Activated T-cell treated with anti-CD3 and anti-CD28 coated beads, Interleukin-2, amount 50 U/mL, for 24 hours (primary cell): ENCODE data around the gene APOBEC3G.
"Not testable (repeated sequence)": the region's sequence is repeated elsewhere in the genome, so short reads cannot be mapped to it uniquely, and the experiment has no call there.

ENCODE experiments used
- DNase-seq: peaks from one replicate; pipeline ENCODE4 v3.0.0-alpha.2; 2020
- H3K27ac Mint-ChIP-seq: 2 replicates; pipeline ENCODE4 v1.8.0; 2020; ENCODE audit warnings: mild to moderate bottlenecking, mixed read lengths
- H3K27me3 Mint-ChIP-seq: 2 replicates; pipeline ENCODE4 v1.8.0; 2020; ENCODE audit warnings: mixed read lengths
- H3K36me3 Mint-ChIP-seq: 2 replicates; pipeline ENCODE4 v1.8.0; 2020; ENCODE audit warnings: low read depth, mixed read lengths
- H3K4me1 Mint-ChIP-seq: 2 replicates; pipeline ENCODE4 v1.8.0; 2020; ENCODE audit warnings: low read depth, mixed read lengths
- H3K4me3 Mint-ChIP-seq: 2 replicates; pipeline ENCODE4 v1.8.0; 2020; ENCODE audit warnings: mild to moderate bottlenecking, moderate library complexity, mixed read lengths
- H3K9me3 Mint-ChIP-seq: 2 replicates; pipeline ENCODE4 v1.8.0; 2020; ENCODE audit warnings: mixed read lengths

The APOBEC3G gene

DNA sequence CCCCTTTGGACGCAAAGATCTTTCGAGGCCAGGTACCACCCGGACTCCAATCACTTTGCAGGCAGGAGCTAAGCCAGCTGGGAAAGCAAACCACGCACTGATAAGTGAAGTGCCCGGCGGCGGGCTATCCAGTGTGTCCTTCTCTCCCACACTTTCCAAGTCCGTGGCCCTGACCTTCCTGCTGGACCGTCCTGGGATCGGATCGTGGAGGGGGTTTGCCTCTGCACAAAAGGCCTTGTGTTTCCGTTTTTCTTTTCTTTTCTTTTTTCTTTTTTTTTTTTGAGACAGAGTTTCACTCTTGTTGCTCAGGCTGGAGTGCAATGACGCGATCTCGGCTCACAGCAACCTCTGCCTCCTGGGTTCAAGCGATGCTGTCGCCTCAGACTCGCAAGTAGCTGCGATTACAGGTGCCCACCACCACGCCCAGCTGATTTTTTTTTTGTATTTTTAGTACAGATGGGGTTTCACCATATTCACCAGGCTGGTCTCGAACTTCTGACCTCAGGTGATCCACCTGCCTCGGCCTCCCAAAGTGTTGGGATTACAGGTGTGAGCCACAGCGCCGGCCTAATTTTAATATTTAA, 2.1 kb downstream of the APOBEC3G start:
- not testable (repeated sequence) for H3K27me3 Mint-ChIP-seq, DNase-seq, H3K9me3 Mint-ChIP-seq
- Mint-ChIP-seq H3K36me3 (peaks cover 54% of the 10 kb centered on the region), H3K4me1 (peaks cover 62% of the 10 kb centered on the region), H3K27ac (peak overlapping the region; percentile 29), H3K4me3 (peak overlapping the region; percentile 90)

GRCh38 chr22:39080052-39080762, 3.1 kb downstream of the APOBEC3G start:
- Mint-ChIP-seq H3K4me3 (peak overlapping the region; percentile 7), H3K4me1 (peaks cover 62% of the 10 kb centered on the region), H3K36me3 (peaks cover 57% of the 10 kb centered on the region), H3K27ac (peak overlapping the region; percentile 72), H3K9me3 (no peaks in the 10 kb centered on the region), H3K27me3 (no peaks in the 10 kb centered on the region)
- DNase-seq, result no peak

GRCh38 chr22:39081016-39081415, 3.9 kb downstream of the APOBEC3G start:
- Mint-ChIP-seq H3K27ac (peak overlapping the region; percentile 73), H3K27me3 (no peaks in the 10 kb centered on the region), H3K9me3 (no peaks in the 10 kb centered on the region), H3K36me3 (peaks cover 61% of the 10 kb centered on the region), H3K4me3 (peak overlapping the region; percentile 24), H3K4me1 (peaks cover 62% of the 10 kb centered on the region)
- DNase-seq, result no peak

DNA sequence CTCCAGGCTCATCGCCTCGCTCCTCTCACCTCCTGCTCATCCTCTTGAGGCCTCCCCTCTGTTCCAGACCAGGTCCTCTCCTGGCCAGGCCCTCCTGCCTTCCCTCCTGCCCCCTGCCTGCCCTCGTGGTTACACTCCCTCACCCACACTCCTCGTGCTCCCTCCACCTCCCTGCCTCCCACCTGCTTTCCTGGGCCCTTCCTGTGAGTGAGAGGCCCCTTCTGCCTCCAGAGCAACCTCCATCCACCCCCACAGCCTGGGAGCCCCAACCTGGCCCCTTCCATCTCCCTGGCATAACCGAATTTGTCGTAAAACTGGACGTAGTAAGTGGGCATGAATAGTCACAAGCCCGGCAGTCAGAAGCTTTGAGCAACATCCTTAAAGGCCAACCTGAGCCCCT, 4.5 kb downstream of the APOBEC3G start:
- Mint-ChIP-seq H3K4me3 (no peak overlapping the region), H3K27me3 (no peaks in the 10 kb centered on the region), H3K4me1 (peaks cover 62% of the 10 kb centered on the region), H3K27ac (peak overlapping the region; percentile 73), H3K9me3 (no peaks in the 10 kb centered on the region), H3K36me3 (peaks cover 67% of the 10 kb centered on the region)
- no peak for DNase-seq

DNA sequence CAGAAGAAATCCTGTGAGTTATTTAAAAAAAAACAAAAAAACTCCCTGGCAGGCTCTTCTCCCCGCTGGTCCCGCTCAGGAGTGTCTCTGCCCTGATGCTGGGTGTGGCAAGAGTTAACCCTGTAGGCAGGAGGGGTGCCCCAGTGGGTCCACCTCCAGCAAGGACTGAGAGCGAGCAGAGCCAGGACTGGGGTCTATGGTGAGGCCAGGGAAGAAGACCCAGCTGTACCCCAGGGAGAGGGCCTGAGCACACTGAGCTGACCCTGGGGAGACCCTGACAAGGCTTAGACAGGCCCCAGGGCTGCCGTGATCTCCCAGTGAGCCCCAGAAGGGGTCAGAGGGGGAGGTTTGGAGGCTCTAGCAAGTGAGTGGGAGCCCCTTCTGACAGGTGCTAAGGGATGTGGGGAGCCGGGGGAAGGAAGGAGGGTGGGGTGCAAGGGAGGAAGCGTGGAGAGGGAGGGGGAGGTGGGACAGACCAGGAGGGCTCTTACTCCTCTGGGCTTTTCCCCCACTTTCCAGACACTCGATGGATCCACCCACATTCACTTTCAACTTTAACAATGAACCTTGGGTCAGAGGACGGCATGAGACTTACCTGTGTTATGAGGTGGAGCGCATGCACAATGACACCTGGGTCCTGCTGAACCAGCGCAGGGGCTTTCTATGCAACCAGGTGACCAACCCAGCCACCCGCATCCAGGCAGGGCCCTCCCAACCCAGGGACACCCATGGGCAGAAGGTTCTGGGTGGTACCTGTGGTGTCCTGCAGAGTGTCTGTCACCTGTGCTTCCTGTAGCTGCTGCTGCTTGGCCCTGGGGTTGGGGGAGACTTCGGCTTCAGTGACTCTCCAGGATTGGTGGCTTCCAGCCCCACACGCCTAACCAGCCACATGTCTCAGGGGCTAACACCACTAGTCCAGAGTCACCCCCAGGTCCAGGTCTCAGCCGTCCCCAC, 6.4 kb downstream of the APOBEC3G start:
- H3K4me3 Mint-ChIP-seq, result no peak overlapping the region
- H3K36me3 Mint-ChIP-seq, result peaks cover 58% of the 10 kb centered on the region
- H3K9me3 Mint-ChIP-seq, result no peaks in the 10 kb centered on the region
- DNase-seq, result no peak
- no peaks in the 10 kb centered on the region for H3K27me3 Mint-ChIP-seq
- H3K4me1 Mint-ChIP-seq, result peaks cover 62% of the 10 kb centered on the region
- peak overlapping the region; percentile 76 for H3K27ac Mint-ChIP-seq

DNA sequence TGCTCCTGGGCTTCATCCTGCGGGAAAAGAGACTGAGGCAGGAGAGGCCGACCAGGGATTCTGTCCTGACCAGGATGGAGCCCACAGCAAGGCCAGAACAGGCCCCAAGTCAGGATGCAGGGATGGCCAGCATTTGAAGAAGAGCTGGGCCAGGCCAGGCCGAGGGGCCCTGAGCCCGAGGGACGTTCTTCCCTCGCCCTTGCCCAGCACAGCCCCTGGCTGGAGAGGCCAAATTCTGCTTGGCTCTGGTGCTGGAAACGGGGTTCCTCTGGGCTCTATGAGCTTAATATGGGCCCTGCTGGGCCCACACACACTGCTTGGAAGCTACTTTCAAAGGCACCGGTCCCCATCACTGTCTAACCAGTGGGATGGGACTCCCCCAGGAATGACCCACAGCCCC, 7.6 kb downstream of the APOBEC3G start:
- H3K36me3 Mint-ChIP-seq, result peaks cover 52% of the 10 kb centered on the region
- peaks cover 69% of the 10 kb centered on the region for H3K4me1 Mint-ChIP-seq
- no peak overlapping the region for H3K27ac Mint-ChIP-seq
- DNase-seq, result no peak
- no peaks in the 10 kb centered on the region for H3K27me3 Mint-ChIP-seq
- H3K4me3 Mint-ChIP-seq, result no peak overlapping the region
- H3K9me3 Mint-ChIP-seq, result no peaks in the 10 kb centered on the region

DNA sequence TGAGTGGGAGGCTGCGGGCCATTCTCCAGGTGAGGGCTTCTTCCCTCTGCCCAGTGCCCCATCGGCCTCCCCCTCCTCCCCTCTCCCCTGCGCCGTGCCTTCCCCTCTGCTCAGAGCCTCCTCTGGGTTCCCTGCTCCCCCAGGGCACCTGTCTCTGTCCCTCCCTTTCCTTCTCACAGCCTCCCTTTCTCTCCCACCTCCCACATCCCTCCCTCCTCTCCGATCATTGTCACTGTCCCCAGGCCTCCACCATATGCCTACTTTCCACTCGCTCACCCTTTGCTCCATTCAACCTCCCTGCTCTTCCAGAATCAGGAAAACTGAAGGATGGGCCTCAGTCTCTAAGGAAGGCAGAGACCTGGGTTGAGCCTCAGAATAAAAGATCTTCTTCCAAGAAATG, 10.0 kb downstream of the APOBEC3G start:
- H3K9me3 Mint-ChIP-seq, result no peaks in the 10 kb centered on the region
- peaks cover 30% of the 10 kb centered on the region for H3K36me3 Mint-ChIP-seq
- H3K27ac Mint-ChIP-seq, result peak overlapping the region; percentile 64
- H3K4me1 Mint-ChIP-seq, result peaks cover 72% of the 10 kb centered on the region
- no peaks in the 10 kb centered on the region for H3K27me3 Mint-ChIP-seq
- DNase-seq, result no peak
- H3K4me3 Mint-ChIP-seq, result no peak overlapping the region

DNA sequence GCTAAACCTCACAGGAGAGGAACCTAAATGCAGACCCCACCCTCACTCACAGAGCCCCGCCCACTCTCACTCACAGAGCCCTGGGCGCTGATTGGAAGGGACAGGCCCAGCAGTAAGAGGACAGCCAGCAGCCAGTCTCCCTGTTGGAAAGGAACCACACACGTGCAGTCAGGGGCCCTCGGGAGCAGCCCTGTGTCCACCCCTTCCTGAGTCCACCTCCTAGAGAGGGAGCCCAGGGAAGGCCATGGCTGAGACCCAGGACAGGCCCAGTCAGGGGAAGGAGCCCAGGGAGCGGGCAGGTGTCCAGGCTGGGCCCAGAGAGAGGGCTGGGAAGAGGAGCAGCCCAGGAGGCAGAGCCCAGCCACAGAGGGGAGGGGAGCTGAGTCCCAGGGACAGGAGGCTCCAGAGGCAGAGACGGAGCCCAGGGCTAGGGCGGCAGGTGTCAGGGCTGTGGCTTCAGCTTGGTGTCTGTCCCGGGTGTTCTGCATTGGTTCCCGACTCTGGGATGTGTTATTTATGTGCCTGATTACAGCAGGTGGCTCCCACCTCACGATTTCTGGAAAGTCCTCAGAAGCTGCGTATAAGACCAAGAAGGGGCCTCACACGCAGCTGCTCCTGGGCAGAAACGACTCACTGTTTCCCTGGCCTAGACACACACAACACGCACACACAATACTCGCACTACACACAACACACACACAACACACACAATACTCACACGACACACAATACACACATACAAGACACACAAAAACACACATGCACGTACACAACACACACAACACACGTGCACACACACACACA, 11.0 kb downstream of the APOBEC3G start:
- peak overlapping the region; percentile 81 for H3K27ac Mint-ChIP-seq
- no peak overlapping the region for H3K4me3 Mint-ChIP-seq
- H3K27me3 Mint-ChIP-seq, result no peaks in the 10 kb centered on the region
- H3K9me3 Mint-ChIP-seq, result no peaks in the 10 kb centered on the region
- peaks cover 76% of the 10 kb centered on the region for H3K4me1 Mint-ChIP-seq
- H3K36me3 Mint-ChIP-seq, result peaks cover 22% of the 10 kb centered on the region
- no peak for DNase-seq

- Mint-ChIP-seq H3K27ac (peak overlapping the region; percentile 42), H3K4me3 (no peak overlapping the region), H3K27me3 (no peaks in the 10 kb centered on the region), H3K36me3 (peaks cover 19% of the 10 kb centered on the region), H3K4me1 (peaks cover 73% of the 10 kb centered on the region), H3K9me3 (no peaks in the 10 kb centered on the region)
- DNase-seq, result no peak
These were observed 11.6 kb downstream of the APOBEC3G start for GRCh38 chr22:39088685-39089032.

DNA sequence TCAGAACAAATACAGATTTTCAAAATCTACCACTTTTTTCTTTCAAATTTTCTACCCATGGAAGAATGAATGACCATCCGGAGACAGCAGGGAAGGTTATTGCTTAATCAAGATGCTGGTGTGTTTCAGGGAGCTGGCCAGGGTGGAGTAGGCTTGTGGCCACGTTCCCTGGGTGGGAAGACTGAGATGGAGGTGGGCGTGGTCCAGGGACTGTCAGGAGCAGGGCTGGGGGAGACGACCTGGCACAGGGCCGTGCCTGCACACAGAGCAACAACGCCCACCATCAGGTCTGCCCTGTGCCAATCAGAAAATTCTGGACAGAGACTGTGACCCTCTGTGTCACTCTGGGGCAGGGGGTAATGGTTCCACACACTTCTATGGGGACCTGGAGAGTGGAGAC, 12.9 kb downstream of the APOBEC3G start:
- Mint-ChIP-seq H3K27me3 (no peaks in the 10 kb centered on the region), H3K4me1 (peaks cover 78% of the 10 kb centered on the region), H3K4me3 (peak overlapping the region; percentile 52), H3K27ac (peak overlapping the region; percentile 95), H3K9me3 (no peaks in the 10 kb centered on the region), H3K36me3 (peaks cover 15% of the 10 kb centered on the region)
- DNase-seq, result no peak

DNA sequence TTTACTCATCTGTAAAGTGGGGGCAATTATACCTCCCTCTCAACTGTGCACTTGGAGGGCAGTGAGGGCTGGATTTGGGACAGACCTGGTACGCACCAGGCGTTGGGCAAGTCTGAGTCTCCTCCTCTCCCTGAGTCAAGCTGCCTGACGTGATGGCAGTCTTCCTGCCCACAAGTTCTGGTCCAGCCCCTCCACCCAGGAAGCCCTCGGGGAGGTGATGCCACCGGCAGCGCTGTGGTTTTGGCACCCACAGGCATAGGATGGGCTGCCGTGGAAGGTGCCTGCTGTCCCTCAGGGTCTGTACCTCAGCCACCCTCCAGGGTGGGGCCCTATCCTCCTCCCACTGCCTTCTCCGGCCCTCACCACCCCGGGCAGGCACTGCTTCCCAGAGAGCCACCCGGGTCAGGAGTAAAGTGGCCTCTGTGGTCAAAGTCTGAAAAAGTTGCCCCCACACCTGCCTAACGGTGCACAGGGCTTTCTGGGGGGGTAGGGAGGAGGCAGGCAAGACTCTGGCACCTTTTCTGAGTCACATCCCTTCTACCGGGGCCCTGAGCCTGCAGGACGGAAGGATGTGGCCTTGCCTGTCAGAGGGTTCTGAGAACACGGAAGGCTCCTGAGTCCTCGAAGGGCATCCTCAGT, 13.5 kb downstream of the APOBEC3G start:
- H3K27me3 Mint-ChIP-seq, result no peaks in the 10 kb centered on the region
- peak; percentile 87 for DNase-seq
- peaks cover 84% of the 10 kb centered on the region for H3K4me1 Mint-ChIP-seq
- peaks cover 12% of the 10 kb centered on the region for H3K36me3 Mint-ChIP-seq
- peak overlapping the region; percentile 52 for H3K4me3 Mint-ChIP-seq
- H3K9me3 Mint-ChIP-seq, result no peaks in the 10 kb centered on the region
- peak overlapping the region; percentile 95 for H3K27ac Mint-ChIP-seq

DNA sequence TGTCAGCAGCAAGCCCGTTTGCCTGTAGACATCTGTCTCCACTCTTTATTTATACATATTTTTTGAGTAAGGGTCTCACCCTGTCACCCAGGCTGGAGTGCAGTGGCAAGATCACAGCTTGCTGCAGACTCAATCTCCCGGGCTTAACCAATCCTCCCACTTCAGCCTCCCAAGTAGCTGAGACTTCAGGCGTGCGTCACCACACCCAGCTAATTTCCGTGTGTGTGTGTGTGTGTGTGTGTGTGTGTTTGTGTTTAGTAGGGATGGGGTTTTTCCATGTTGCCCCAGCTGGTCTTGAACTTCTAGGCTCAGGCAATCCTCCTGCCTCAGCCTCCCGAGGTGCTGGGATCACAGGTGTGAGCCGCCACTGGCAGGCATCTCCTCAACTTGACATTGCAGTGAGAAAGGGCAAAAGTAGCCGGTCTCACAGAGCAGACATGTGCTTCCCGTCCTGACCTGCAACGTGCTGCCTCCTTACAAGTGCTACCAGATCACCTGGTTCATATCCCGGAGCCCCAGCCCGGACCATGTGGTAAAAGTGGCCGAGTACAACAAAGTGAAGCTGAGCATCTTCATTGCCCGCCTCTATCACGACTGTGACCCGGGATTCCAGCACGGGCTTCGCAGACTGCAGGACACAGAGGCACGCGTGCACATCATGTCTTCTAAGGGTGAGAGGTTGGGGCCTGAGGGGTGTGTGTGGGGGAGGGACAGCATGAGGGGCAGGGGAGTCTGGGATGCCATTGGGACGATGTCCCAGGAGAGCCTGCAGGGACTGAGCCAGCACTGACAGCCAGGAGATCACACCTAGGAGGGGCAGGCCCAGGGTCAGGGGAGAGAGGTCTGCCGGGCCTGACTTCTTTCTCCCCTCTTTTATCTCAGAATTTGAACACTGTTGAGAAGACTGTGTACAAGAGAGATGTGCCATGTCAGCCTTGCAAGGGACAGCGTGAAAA, 14.3 kb downstream of the APOBEC3G start:
- no peaks in the 10 kb centered on the region for H3K9me3 Mint-ChIP-seq
- H3K27me3 Mint-ChIP-seq, result no peaks in the 10 kb centered on the region
- peak; percentile 52 for DNase-seq
- peaks cover 5% of the 10 kb centered on the region for H3K36me3 Mint-ChIP-seq
- peak overlapping the region; percentile 52 for H3K4me3 Mint-ChIP-seq
- H3K27ac Mint-ChIP-seq, result peak overlapping the region; percentile 95
- H3K4me1 Mint-ChIP-seq, result peaks cover 89% of the 10 kb centered on the region
